ENCODE results near the gene EAF2.

- TF ChIP-seq GATA3 (IDR thresholded peaks at IDR 0.05; ENCODE audit: low read depth, low read length) (no peak), GATA2 (IDR thresholded peaks at IDR 0.05; ENCODE audit: low read depth, low read length) (no peak)
Observed at GRCh38 chr3:121883507-121883906, 48.5 kb downstream of the EAF2 start.
